ENCODE data around the gene METTL25.

The METTL25 gene

GRCh38 chr12:82514880-82515279 lies 156.6 kb downstream of the METTL25 start:
- no peaks in the 10 kb centered on the region for H3K27me3 ChIP-seq
- no peaks in the 10 kb centered on the region for H3K4me1 ChIP-seq
- intact Hi-C loops (cut with DNase I; ENCODE audit: low total_unique reads), result no loop called here
- no peak overlapping the region for H3K27ac ChIP-seq
- no peak for TF ChIP-seq CTCF (IDR thresholded peaks at IDR 0.05)
- H3K9me3 ChIP-seq, result no peaks in the 10 kb centered on the region
- H3K4me3 ChIP-seq, result no peak overlapping the region
- H3K36me3 ChIP-seq, result no peaks in the 10 kb centered on the region
- DNase-seq, result no peak

GRCh38 chr12:82515652-82516051 lies 157.3 kb downstream of the METTL25 start:
- no peaks in the 10 kb centered on the region for H3K4me1 ChIP-seq
- no peak for TF ChIP-seq CTCF (IDR thresholded peaks at IDR 0.05)
- no peak for DNase-seq
- intact Hi-C loops (cut with DNase I; ENCODE audit: low total_unique reads), result no loop called here
- H3K27me3 ChIP-seq, result no peaks in the 10 kb centered on the region
- H3K4me3 ChIP-seq, result no peak overlapping the region
- no peak overlapping the region for H3K27ac ChIP-seq
- H3K9me3 ChIP-seq, result no peaks in the 10 kb centered on the region
- H3K36me3 ChIP-seq, result no peaks in the 10 kb centered on the region

GRCh38 chr12:82517027-82517426 lies 158.7 kb downstream of the METTL25 start:
- no peak for TF ChIP-seq CTCF (IDR thresholded peaks at IDR 0.05)
- H3K36me3 ChIP-seq, result no peaks in the 10 kb centered on the region
- DNase-seq, result no peak
- H3K4me1 ChIP-seq, result no peaks in the 10 kb centered on the region
- intact Hi-C loops (cut with DNase I; ENCODE audit: low total_unique reads), result no loop called here
- no peak overlapping the region for H3K4me3 ChIP-seq
- H3K27ac ChIP-seq, result no peak overlapping the region
- H3K27me3 ChIP-seq, result no peaks in the 10 kb centered on the region
- H3K9me3 ChIP-seq, result no peaks in the 10 kb centered on the region

GRCh38 chr12:82517808-82518207 lies 159.5 kb downstream of the METTL25 start:
- intact Hi-C loops (cut with DNase I; ENCODE audit: low total_unique reads), result no loop called here
- H3K27me3 ChIP-seq, result peaks cover 0 to 5% of the 10 kb centered on the region in 2 donors
- H3K27ac ChIP-seq, result no peak overlapping the region
- DNase-seq, result no peak
- no peaks in the 10 kb centered on the region for H3K36me3 ChIP-seq
- H3K4me3 ChIP-seq, result no peak overlapping the region
- H3K4me1 ChIP-seq, result no peaks in the 10 kb centered on the region
- no peaks in the 10 kb centered on the region for H3K9me3 ChIP-seq
- no peak for TF ChIP-seq CTCF (IDR thresholded peaks at IDR 0.05)

GRCh38 chr12:82519510-82519909 lies 161.2 kb downstream of the METTL25 start:
- no peak for TF ChIP-seq CTCF (IDR thresholded peaks at IDR 0.05)
- intact Hi-C loops (cut with DNase I; ENCODE audit: low total_unique reads), result no loop called here

GRCh38 chr12:82522285-82522684 lies 164.0 kb downstream of the METTL25 start:
- Histone ChIP-seq H3K27me3 (peaks cover 0 to 5% of the 10 kb centered on the region in 2 donors), H3K4me3 (no peak overlapping the region), H3K9me3 (no peaks in the 10 kb centered on the region), H3K4me1 (no peaks in the 10 kb centered on the region), H3K27ac (no peak overlapping the region), H3K36me3 (no peaks in the 10 kb centered on the region)
- intact Hi-C loops (cut with DNase I; ENCODE audit: low total_unique reads), result no loop called here
- DNase-seq, result no peak
- no peak for TF ChIP-seq CTCF (IDR thresholded peaks at IDR 0.05)

More at GRCh38 chr12:82519510-82519909, 161.2 kb downstream of the METTL25 start:
- Histone ChIP-seq H3K27me3 (peaks cover 0 to 5% of the 10 kb centered on the region in 2 donors), H3K4me1 (no peaks in the 10 kb centered on the region), H3K27ac (no peak overlapping the region), H3K4me3 (no peak overlapping the region), H3K9me3 (no peaks in the 10 kb centered on the region), H3K36me3 (no peaks in the 10 kb centered on the region)
- no peak for DNase-seq

All from tibial artery (tissue), 4 donors.